Nucleus accumbens (tissue), 56 donors: ENCODE results near the gene LIMK1.
A peak's percentile ranks its signal among the peaks of the same experiment; 100 is the strongest.

Experiments used
- DNase-seq, 56 donors: peaks; one replicate each; lab custom pipeline; 2025; lab: John Stamatoyannopoulos, UW

LIMK1 gene

GRCh38 chr7:74053589-74054186 lies 29.9 kb upstream of the LIMK1 start:
- DNase-seq, result no peak

- DNase-seq, result no peak
Observed at GRCh38 chr7:74056096-74056915, 27.3 kb upstream of the LIMK1 start.

GRCh38 chr7:74057216-74057925 lies 26.2 kb upstream of the LIMK1 start:
- no peak for DNase-seq

- no peak for DNase-seq
Observed at GRCh38 chr7:74057987-74058386, 25.6 kb upstream of the LIMK1 start.

- DNase-seq, result no peak
Observed at GRCh38 chr7:74058486-74058885, 25.1 kb upstream of the LIMK1 start.

GRCh38 chr7:74059037-74059436 lies 24.6 kb upstream of the LIMK1 start:
- DNase-seq, result no peak

- peak in 1 of 56 donors; percentile 27 for DNase-seq
Observed at GRCh38 chr7:74059681-74060588, 23.7 kb upstream of the LIMK1 start.

- DNase-seq, result peak in 52 of 56 donors; percentile 19 to 83 (median 66)
Observed at GRCh38 chr7:74061840-74062539, 21.6 kb upstream of the LIMK1 start.

- no peak for DNase-seq
Observed at GRCh38 chr7:74063223-74063641, 20.4 kb upstream of the LIMK1 start.

- no peak for DNase-seq
Observed at GRCh38 chr7:74063646-74064045, 20.0 kb upstream of the LIMK1 start.

GRCh38 chr7:74064696-74065095 lies 18.9 kb upstream of the LIMK1 start:
- DNase-seq, result no peak

GRCh38 chr7:74066626-74067025 lies 17.0 kb upstream of the LIMK1 start:
- DNase-seq, result no peak

GRCh38 chr7:74068378-74069085 lies 15.1 kb upstream of the LIMK1 start:
- DNase-seq, result no peak

GRCh38 chr7:74069086-74069541 lies 14.5 kb upstream of the LIMK1 start:
- no peak for DNase-seq

GRCh38 chr7:74069790-74070618 lies 13.6 kb upstream of the LIMK1 start:
- no peak for DNase-seq

GRCh38 chr7:74070619-74070921 lies 13.0 kb upstream of the LIMK1 start:
- peak in 4 of 56 donors; percentile 3 to 29 (median 12) for DNase-seq

- DNase-seq, result no peak
Observed at GRCh38 chr7:74071121-74071520, 12.5 kb upstream of the LIMK1 start.

GRCh38 chr7:74074770-74075169 lies 8.8 kb upstream of the LIMK1 start:
- no peak for DNase-seq
